Sigmoid colon (tissue), 7 donors: ENCODE results near the gene CLCNKA. TPM values are rescaled to one million over a fixed set of nuclear protein-coding genes. Genes with fewer than 3 reads are reported as not detected.
"Not testable (repeated sequence)": the region's sequence is repeated elsewhere in the genome, so short reads cannot be mapped to it uniquely, and the experiment has no call there.

Experiments
- DNase-seq: peaks from one replicate; pipeline ENCODE4 v3.0.0-alpha.2; 2019
- H3K27ac ChIP-seq, 4 donors: fragments of 200-600 bp; sonication (generic); one replicate each; pipeline ENCODE4 v1.5.1; 2016 to 2019; ENCODE audit warnings: mild to moderate bottlenecking in 1 of 4
- H3K27me3 ChIP-seq, 3 donors: fragments of 200-600 bp; sonication (generic); one replicate each; pipeline ENCODE4 v1.5.1; 2019; ENCODE audit warnings: mild to moderate bottlenecking in 1 of 3
- H3K36me3 ChIP-seq, 4 donors: fragments of 200-600 bp; sonication (generic); one replicate each; pipeline ENCODE4 v1.5.1; 2016 to 2019
- H3K4me1 ChIP-seq, 4 donors: fragments of 200-600 bp; sonication (generic); one replicate each; pipeline ENCODE4 v1.5.1; 2017 to 2019
- H3K4me3 ChIP-seq, 4 donors: fragments of 200-600 bp; sonication (generic); one replicate each; pipeline ENCODE4 v1.5.1; 2017 to 2019; ENCODE audit warnings: mild to moderate bottlenecking in 2 of 4, moderate library complexity in 1 of 4
- H3K9me3 ChIP-seq, 4 donors: fragments of 200-600 bp in 3 of 4; sonication (generic) in 3 of 4; one replicate each; pipeline versions ENCODE4 v1.5.1 to v1.6.1; 2013 to 2019
- CTCF ChIP-seq, 4 experiments: fragments of 450-650 bp in 3 of 4; fragments of 200-600 bp in 1 of 4; IDR thresholded peaks; one replicate each; pipeline ENCODE4 v1.5.1; 2016 to 2019; ENCODE audit warnings: antibody characterized with exemption in 4 of 4, mild to moderate bottlenecking in 3 of 4, moderate library complexity in 2 of 4
- EP300 ChIP-seq, 4 donors: sonication (generic); formaldehyde crosslinking; IDR thresholded peaks; one replicate each; pipeline ENCODE4 v1.6.1; 2017; ENCODE audit warnings: antibody characterized with exemption in 4 of 4
- POLR2A ChIP-seq, 2 donors: fragments of 450-650 bp; IDR thresholded peaks; one replicate each; pipeline ENCODE4 v1.6.1; 2016; ENCODE audit warnings: antibody characterized with exemption in 2 of 2, mild to moderate bottlenecking in 2 of 2, moderate library complexity in 2 of 2
- POLR2AphosphoS5 ChIP-seq, 4 donors: sonication (generic); formaldehyde crosslinking; IDR thresholded peaks; one replicate each; pipeline ENCODE4 v1.6.1; 2017; ENCODE audit warnings: antibody characterized with exemption in 4 of 4
- WGBS, 2 donors: extraction: QIAGEN DNeasy Blood & Tissue Kit; methylation state at CpG; one replicate each; pipeline ENCODE4 v1.1.7; 2013; 5-methylcytosine and 5-hydroxymethylcytosine counted together
- intact Hi-C: fragments of 100-400 bp; cut with DNase I; formaldehyde crosslinking; loops from one replicate; pipeline ENCODE4 v1.15.1; 2023
- polyA plus RNA-seq, 3 donors: library from polyadenylated mRNA; stranded (reverse); fragments of 200-250 nt; gene quantifications; one replicate each; pipeline ENCODE4 v1.2.3, GENCODE V29; 2013
- total RNA-seq, 4 donors: library from RNA; depleted of rRNA; stranded (reverse); fragments of >200 nt; gene quantifications; one replicate each; pipeline ENCODE4 v1.1.0, GENCODE V29; 2016
- donor health status: healthy with polysubstance abuse.
- donor health status: Bipolar disorder and iron deficiency.
- donor health status: healthy.

CLCNKA gene
- total and polyA plus RNA-seq, 7 donors = 0.13 to 1.1 TPM; not detected in 5

GRCh38 chr1:16041200-16041599, 19.4 kb downstream of the CLCNKA start:
- H3K4me3 ChIP-seq = no peak overlapping the region
- H3K4me1 ChIP-seq = no peaks in the 10 kb centered on the region
- no peaks in the 10 kb centered on the region for H3K9me3 ChIP-seq
- intact Hi-C loops = no loop called here
- TF ChIP-seq POLR2A (IDR thresholded peaks at IDR 0.05) (no peak), POLR2AphosphoS5 (IDR thresholded peaks at IDR 0.05) (no peak), CTCF (IDR thresholded peaks at IDR 0.05) (no peak), EP300 (IDR thresholded peaks at IDR 0.05) (no peak)
- H3K27me3 ChIP-seq = no peaks in the 10 kb centered on the region
- H3K27ac ChIP-seq = no peak overlapping the region
- no peaks in the 10 kb centered on the region for H3K36me3 ChIP-seq
- no peak for DNase-seq
- 70 to 90% methylated on average over 8 of the region's 8 CpGs for WGBS, 2 donors

DNA sequence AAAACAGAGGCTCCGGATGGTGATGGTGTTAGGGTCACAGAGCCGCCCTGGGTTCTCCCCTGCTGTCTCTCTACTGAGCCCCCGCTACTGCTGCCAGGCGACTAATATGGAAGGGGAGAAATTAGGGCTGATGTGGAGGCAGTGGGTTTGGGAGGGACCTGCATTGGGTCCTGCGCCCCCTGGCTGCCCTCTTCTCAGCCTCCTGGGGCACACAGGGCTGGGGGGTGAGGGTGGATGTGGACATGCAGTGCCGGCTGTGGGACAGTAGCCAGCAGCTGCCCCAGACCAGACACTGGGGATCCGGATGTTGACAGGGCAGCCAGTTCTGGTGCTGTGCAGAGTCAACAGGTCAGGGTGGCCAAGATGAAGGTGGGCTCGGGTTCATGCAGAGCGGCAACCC, 20.3 kb downstream of the CLCNKA start:
- H3K27ac ChIP-seq = no peak overlapping the region
- no peaks in the 10 kb centered on the region for H3K9me3 ChIP-seq
- TF ChIP-seq POLR2AphosphoS5 (IDR thresholded peaks at IDR 0.05) = no peak
- TF ChIP-seq POLR2A (IDR thresholded peaks at IDR 0.05) = no peak
- TF ChIP-seq EP300 (IDR thresholded peaks at IDR 0.05) = no peak
- no peak for TF ChIP-seq CTCF (IDR thresholded peaks at IDR 0.05)
- no peaks in the 10 kb centered on the region for H3K36me3 ChIP-seq
- intact Hi-C loops = no loop called here
- H3K4me1 ChIP-seq = no peaks in the 10 kb centered on the region
- no peak for DNase-seq
- no peaks in the 10 kb centered on the region for H3K27me3 ChIP-seq
- WGBS, 2 donors = 88 to 92% methylated on average over 9 of the region's 9 CpGs
- no peak overlapping the region for H3K4me3 ChIP-seq

- H3K36me3 ChIP-seq, H3K4me1 ChIP-seq, H3K4me3 ChIP-seq, DNase-seq, H3K9me3 ChIP-seq, intact Hi-C loops, H3K27me3 ChIP-seq, H3K27ac ChIP-seq: not testable (repeated sequence)
- 82 to 85% methylated on average over 9 of the region's 9 CpGs for WGBS, 2 donors
Measured at GRCh38 chr1:16042654-16043053, 20.8 kb downstream of the CLCNKA start.

DNA sequence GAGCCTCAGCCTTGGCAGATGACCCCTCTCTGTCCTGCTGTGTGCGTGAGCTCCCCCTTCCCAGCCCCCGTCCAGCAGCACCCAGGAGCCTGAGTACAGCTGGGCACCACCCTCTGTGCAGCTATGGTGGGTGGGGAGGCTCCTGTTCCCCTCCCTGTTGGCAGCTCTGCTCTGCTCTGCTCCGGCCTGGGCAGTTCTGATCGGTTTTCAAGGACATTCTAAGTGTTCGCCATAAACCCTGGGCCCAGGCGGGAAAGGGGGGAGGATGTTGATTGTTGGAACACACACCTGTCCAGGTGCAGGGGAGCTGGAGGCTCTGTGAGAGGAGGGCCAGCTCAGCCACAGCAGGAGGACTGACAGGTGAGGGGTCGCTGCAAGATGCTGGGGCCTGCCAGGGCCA, 21.7 kb downstream of the CLCNKA start, which contains the start of gene CLCNKB:
TSS of gene CLCNKB (plus strand) at position 262 of the 400 bp plus-strand sequence. CDS start 711 bp downstream, outside the sequence.
- intact Hi-C loops = no loop called here
- Histone ChIP-seq H3K27ac (no peak within 1 kb of the TSS), H3K9me3 (no peaks in the 10 kb centered on the region), H3K27me3 (no peaks in the 10 kb centered on the region), H3K4me1 (peaks cover 0 to 2% (median 1%) of the 10 kb centered on the region in 4 donors), H3K4me3 (no peak within 1 kb of the TSS), H3K36me3 (no peaks in the 10 kb centered on the region)
- no peak for DNase-seq
- no peak for TF ChIP-seq EP300 (IDR thresholded peaks at IDR 0.05)
- TF ChIP-seq POLR2A (IDR thresholded peaks at IDR 0.05) = no peak
- TF ChIP-seq POLR2AphosphoS5 (IDR thresholded peaks at IDR 0.05) = no peak
- TF ChIP-seq CTCF (IDR thresholded peaks at IDR 0.05) = no peak
- WGBS, 2 donors = 16 to 66% methylated on average over 7 of the region's 7 CpGs

DNA sequence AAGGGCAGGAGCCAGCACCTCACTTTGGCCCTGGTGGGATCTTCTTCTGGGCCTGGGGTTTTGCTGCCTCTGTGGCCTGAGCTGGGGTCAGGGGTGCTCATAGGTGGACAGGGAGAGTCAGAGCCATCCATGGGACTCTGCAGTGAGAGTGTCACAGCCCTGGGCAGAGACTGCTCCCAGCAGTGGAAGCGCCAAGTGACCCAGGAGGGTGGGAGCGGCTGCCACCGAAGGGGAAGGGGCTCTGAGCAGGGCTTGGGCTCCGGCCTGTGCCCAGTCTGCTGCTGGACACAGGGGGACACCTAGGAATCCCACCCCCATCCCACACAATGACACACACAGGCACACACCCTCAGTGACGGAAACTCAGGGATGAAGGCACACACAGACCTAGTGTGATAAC, 22.1 kb downstream of the CLCNKA start:
- no peak for TF ChIP-seq POLR2AphosphoS5 (IDR thresholded peaks at IDR 0.05)
- TF ChIP-seq POLR2A (IDR thresholded peaks at IDR 0.05) = no peak
- no peak for TF ChIP-seq CTCF (IDR thresholded peaks at IDR 0.05)
- TF ChIP-seq EP300 (IDR thresholded peaks at IDR 0.05) = no peak
- no peak overlapping the region for H3K27ac ChIP-seq
- peaks cover 0 to 6% (median 5%) of the 10 kb centered on the region in 4 donors for H3K4me1 ChIP-seq
- no peaks in the 10 kb centered on the region for H3K27me3 ChIP-seq
- no peak for DNase-seq
- H3K9me3 ChIP-seq = no peaks in the 10 kb centered on the region
- WGBS, 2 donors = 89 to 90% methylated on average over 5 of the region's 5 CpGs
- no peak overlapping the region for H3K4me3 ChIP-seq
- intact Hi-C loops = no loop called here
- no peaks in the 10 kb centered on the region for H3K36me3 ChIP-seq
